ENCODE measurements around the gene DHRS9. TPM values are rescaled to one million over a fixed set of nuclear protein-coding genes. Genes with fewer than 3 reads are reported as not detected.

Gene DHRS9
- total and polyA plus RNA-seq, 2 of the 4 experiments (the other 2 are of a cell fraction) = not detected

- H2AK5ac ChIP-seq (ENCODE audit: low read depth, low read length) = no peak overlapping the region
- no peak overlapping the region for H3K14ac ChIP-seq (replicated peaks; ENCODE audit: low read depth, low read length)
- no peaks in the 10 kb centered on the region for H3K9me1 ChIP-seq (ENCODE audit: insufficient read depth, low read length)
- no peak overlapping the region for H3K4me3 ChIP-seq (ENCODE audit: insufficient read depth, low read depth, low read length)
- no peaks in the 10 kb centered on the region for H3K9me3 ChIP-seq (ENCODE audit: control insufficient read depth, insufficient read depth, low read length)
- no peak overlapping the region for H2BK120ac ChIP-seq (ENCODE audit: low read depth, low read length)
- ChIA-PET POLR2A (ENCODE audit: unreplicated experiment) (no interaction called here), CTCF (interaction anchor here (1.6 kb wide), 1 partner anchor 15 kb away, joined by 5 read pairs; no protein-coding TSS in a partner anchor)
- no peak overlapping the region for H4K8ac ChIP-seq (ENCODE audit: low read depth in 2 of 2, low read length in 2 of 2)
- no TSS peak for BruUV-seq (replicated peaks)
- no peaks in the 10 kb centered on the region for H3K36me3 ChIP-seq (ENCODE audit: control insufficient read depth, insufficient read depth, low read length)
- no peak overlapping the region for H3K4ac ChIP-seq (ENCODE audit: low read depth, low read length)
- no peak for ATAC-seq (ENCODE audit: low read depth)
- H3K27ac ChIP-seq (ENCODE audit: insufficient read depth, low read length) = no peak overlapping the region
- no peaks in the 10 kb centered on the region for H4K20me1 ChIP-seq (ENCODE audit: insufficient read depth, low read length)
- dilution Hi-C loops (cut with HindIII; ENCODE audit: low sequenced_read_pairs, unreplicated experiment) (no loop called here), intact Hi-C loops (cut with micrococcal nuclease) (no loop called here), in situ Hi-C loops (cut with MboI; ENCODE audit: low sequenced_read_pairs) (no loop called here)
- no peak overlapping the region for H2AK9ac ChIP-seq (replicated peaks; ENCODE audit: low read depth, low read length, poor library complexity)
- H3K23ac ChIP-seq (ENCODE audit: low read depth, low read length) = no peak overlapping the region
- H4K91ac ChIP-seq (ENCODE audit: insufficient read depth, low read depth, low read length) = no peak overlapping the region
- H2AFZ ChIP-seq (replicated peaks; ENCODE audit: low read length, poor library complexity) = no peak overlapping the region
- WGBS, 2 experiments (ENCODE audit: extremely low coverage in 2 of 2, insufficient read length in 1 of 2) = no CpG with 5 or more reads among the region's 2 CpGs
- no peak overlapping the region for H2BK20ac ChIP-seq (ENCODE audit: low read depth, low read length)
- H3K4me1 ChIP-seq (ENCODE audit: control insufficient read depth, insufficient read depth, low read length) = no peaks in the 10 kb centered on the region
- no peak overlapping the region for H3K9ac ChIP-seq (ENCODE audit: low read depth, low read length)
- no peaks in the 10 kb centered on the region for H3K79me1 ChIP-seq (ENCODE audit: low read depth in 1 of 2, low read length in 2 of 2)
- no peak overlapping the region for H3K4me2 ChIP-seq (ENCODE audit: low read depth, low read length)
- H2BK15ac ChIP-seq (ENCODE audit: low read depth, low read length) = no peak overlapping the region
- no peaks in the 10 kb centered on the region for H3K27me3 ChIP-seq (ENCODE audit: control insufficient read depth, insufficient read depth, low read length)
- no peak overlapping the region for H4K5ac ChIP-seq (ENCODE audit: low read depth, low read length)
- no peak for TF ChIP-seq CEBPB (IDR thresholded peaks at IDR 0.05; ENCODE audit: low read depth, low read length)
- no peak for TF ChIP-seq CHD1 (IDR thresholded peaks at IDR 0.05; ENCODE audit: low read depth, low read length)
- no peak for TF ChIP-seq POLR2A (IDR thresholded peaks at IDR 0.05; ENCODE audit: low read depth, low read length)
- no peak for TF ChIP-seq FOS (IDR thresholded peaks at IDR 0.05; ENCODE audit: low read depth, low read length)
- TF ChIP-seq RCOR1 (IDR thresholded peaks at IDR 0.05; ENCODE audit: insufficient replicate concordance, low read length) = no peak
- TF ChIP-seq RFX5 (IDR thresholded peaks at IDR 0.05; ENCODE audit: low read depth, low read length) = no peak
- no peak for TF ChIP-seq MAFK (IDR thresholded peaks at IDR 0.05; ENCODE audit: low read depth, low read length)
- TF ChIP-seq RAD21 (IDR thresholded peaks at IDR 0.05; ENCODE audit: low read length) = no peak
- TF ChIP-seq MAZ (IDR thresholded peaks at IDR 0.05; ENCODE audit: borderline replicate concordance, low read depth, low read length) = no peak
- TF ChIP-seq CTCF (conservative IDR thresholded peaks at IDR 0.05; ENCODE audit: low read depth, low read length) = no peak
- TF ChIP-seq SMC3 (IDR thresholded peaks at IDR 0.05; ENCODE audit: low read depth, low read length) = no peak
- no peak for TF ChIP-seq MXI1 (IDR thresholded peaks at IDR 0.05; ENCODE audit: borderline replicate concordance, low read depth, low read length)
- H2BK5ac ChIP-seq (ENCODE audit: low read depth, low read length, poor library complexity, severe bottlenecking) = no peak overlapping the region
- H3K56ac ChIP-seq (ENCODE audit: extremely low read depth, insufficient read depth, low read length) = no peak overlapping the region
- DNase-seq = no peak
- H3K18ac ChIP-seq (ENCODE audit: low read depth, low read length) = no peak overlapping the region
Measured at GRCh38 chr2:169116327-169116726, 47.0 kb downstream of the DHRS9 start.
